Fibroblast of mammary gland (primary cell): Measurements from ENCODE around the gene OCSTAMP.

Source experiments
- DNase-seq: peaks from one replicate; pipeline ENCODE4 v3.0.0-alpha.2; 2010; ENCODE audit warnings: low read depth
- H3K4me3 ChIP-seq: 2 replicates; pipeline ENCODE4 v1.5.1; 2011; ENCODE audit warnings: low read depth, mild to moderate bottlenecking, low read length, moderate library complexity; ENCODE audit not compliant: control insufficient read depth
- CTCF ChIP-seq: conservative IDR thresholded peaks from 2 replicates; pipeline ENCODE4 v1.5.1; 2011; ENCODE audit warnings: low read depth, low read length, inconsistent platforms; ENCODE audit not compliant: control insufficient read depth, insufficient read depth

OCSTAMP gene

GRCh38 chr20:46569961-46570360, 19.5 kb upstream of the OCSTAMP start:
- no peak for DNase-seq
- TF ChIP-seq CTCF = no peak
- no peak overlapping the region for H3K4me3 ChIP-seq

DNA sequence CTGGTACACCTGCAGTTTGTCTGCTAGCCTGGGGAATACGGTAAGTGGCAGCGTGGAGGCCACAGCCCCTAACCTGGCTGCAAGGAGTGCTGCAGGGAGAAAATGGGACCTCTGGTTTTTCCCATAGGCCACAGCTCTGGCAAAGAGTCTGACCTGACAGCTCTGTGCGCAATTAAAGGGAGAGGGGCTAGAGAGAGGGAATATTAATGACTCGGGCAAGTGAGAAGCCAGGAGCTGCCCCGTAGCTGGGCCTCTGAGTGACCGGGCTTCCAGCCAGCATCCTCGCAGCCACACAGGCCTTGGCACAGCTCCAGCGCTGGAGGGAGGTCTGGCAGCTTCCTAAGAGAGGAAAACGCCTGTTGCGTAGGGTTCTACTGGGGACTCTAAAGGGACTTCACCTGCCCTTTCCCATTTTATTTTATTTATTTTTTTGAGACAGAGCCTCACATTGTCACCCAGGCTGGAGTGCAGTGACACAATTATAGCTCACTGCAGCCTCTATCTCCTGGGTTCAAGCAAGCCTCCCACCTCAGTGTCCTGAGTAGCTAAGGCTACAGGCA, 18.2 kb upstream of the OCSTAMP start:
- peak; percentile 68 for DNase-seq
- TF ChIP-seq CTCF = no peak
- no peak overlapping the region for H3K4me3 ChIP-seq

GRCh38 chr20:46566125-46566524, 15.7 kb upstream of the OCSTAMP start:
- DNase-seq = no peak
- TF ChIP-seq CTCF = no peak
- no peak overlapping the region for H3K4me3 ChIP-seq

DNA sequence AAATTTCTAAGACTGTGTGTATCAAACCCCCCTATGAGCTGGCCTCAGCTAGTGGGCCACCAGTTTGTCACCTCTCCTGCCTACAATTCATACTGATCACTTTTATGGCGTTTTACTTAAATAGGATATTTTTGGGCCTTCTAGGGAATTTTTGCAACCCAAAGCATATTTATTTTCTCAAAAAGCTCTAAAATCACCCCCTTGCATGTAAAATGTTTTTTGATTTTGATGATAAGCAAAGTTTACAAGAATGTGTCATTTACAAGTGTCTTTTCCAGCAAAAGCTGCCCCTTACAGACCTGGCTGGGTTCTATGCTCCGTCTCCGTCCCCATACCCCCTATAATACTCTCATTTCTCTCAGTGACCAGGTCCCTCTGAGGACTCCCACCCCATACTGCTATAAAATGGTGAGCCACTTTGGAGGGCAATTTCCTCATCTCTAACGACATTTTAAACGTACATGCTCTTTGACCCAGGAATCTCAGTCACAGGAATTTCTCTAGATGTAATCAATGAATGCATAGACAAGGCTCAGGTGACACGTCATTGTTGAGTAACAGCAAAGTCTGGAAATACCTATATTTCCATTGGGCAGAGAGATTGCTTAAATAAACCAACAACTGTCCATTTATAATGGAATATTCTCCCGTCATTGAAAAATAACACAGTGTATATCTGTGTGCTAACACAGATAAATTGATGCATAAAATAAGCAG, 13.9 kb upstream of the OCSTAMP start:
- H3K4me3 ChIP-seq = no peak overlapping the region
- no peak for TF ChIP-seq CTCF
- DNase-seq = no peak

- TF ChIP-seq CTCF = no peak
- no peak overlapping the region for H3K4me3 ChIP-seq
- DNase-seq = no peak
Measured at GRCh38 chr20:46563860-46564221, 13.4 kb upstream of the OCSTAMP start.

DNA sequence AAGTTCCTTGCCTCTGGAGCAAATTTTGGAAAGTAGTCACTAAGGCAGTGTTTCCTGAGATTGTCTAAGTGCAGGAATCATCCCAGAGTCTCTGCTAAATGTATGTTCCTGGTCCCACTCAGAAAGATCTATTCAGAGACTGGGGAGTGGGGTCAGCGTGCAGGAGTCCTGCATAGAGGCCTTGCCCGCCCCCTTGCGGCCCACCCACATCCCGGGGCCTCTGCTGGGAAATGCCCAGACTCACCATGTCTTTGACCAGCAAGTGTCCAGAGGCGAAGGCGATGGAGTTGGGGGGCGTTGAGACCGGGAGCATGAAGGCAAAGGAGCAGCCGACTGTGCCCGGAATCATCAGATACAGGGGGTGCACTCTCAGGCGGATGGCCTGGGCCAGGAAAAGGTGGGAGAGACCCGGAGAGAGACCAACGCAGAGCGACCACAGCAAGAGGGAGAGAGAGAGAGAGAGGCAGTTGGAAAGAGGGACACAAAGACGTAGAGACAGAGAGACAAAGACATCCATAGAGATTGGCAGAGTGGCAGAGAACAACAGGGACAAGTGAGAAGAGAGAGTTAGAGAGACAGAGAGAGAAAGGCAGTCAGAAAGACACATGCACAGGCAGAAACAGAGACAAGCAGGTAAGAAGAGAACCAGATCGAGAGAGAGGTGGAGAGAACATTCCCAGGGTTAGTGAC, 12.9 kb upstream of the OCSTAMP start:
- no peak for DNase-seq
- H3K4me3 ChIP-seq = peak overlapping the region; percentile 41

More for the DNA sequence above, 12.9 kb upstream of the OCSTAMP start:
- TF ChIP-seq CTCF = no peak
